Measurements from ENCODE around the gene TSSK2. TPM values are rescaled to one million over a fixed set of nuclear protein-coding genes. Genes with fewer than 3 reads are reported as not detected.

The TSSK2 gene
- total RNA-seq, 2 donors from 2014 or later: not detected

DNA sequence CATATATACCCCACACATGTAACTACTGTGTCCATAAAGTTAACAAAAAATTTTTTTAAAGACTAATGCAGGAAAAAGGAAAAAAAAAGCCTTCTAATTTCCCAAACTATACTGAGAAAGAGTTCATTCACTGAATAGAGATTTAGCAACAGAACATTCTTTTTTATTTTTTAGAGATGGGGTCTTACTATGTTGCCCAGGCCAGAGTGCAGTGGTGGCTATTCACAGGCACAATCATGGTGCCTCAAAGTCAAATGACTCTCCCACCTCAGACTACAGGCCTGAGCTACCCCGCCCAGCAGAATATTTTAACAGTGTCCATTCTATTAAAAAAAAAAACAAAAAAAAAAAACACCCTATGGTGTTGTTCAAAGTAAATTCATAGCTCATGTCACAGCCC, 34.6 kb upstream of the TSSK2 start:
- H3K36me3 Mint-ChIP-seq (ENCODE audit: low read depth): peaks cover 36% of the 10 kb centered on the region
- H3K27ac Mint-ChIP-seq: peak overlapping the region; percentile 51
- H3K4me3 Mint-ChIP-seq: no peak overlapping the region
- no peak for ATAC-seq (replicated peaks)
- H3K9me3 Mint-ChIP-seq: no peaks in the 10 kb centered on the region
- no peaks in the 10 kb centered on the region for H3K27me3 Mint-ChIP-seq
- H3K4me1 Mint-ChIP-seq: no peaks in the 10 kb centered on the region

GRCh38 chr22:19097518-19097917, 33.6 kb upstream of the TSSK2 start:
- Mint-ChIP-seq H3K27me3 (no peaks in the 10 kb centered on the region), H3K27ac (peak overlapping the region; percentile 34), H3K36me3 (ENCODE audit: low read depth) (peaks cover 28% of the 10 kb centered on the region), H3K4me1 (no peaks in the 10 kb centered on the region), H3K9me3 (no peaks in the 10 kb centered on the region), H3K4me3 (no peak overlapping the region)
- ATAC-seq (replicated peaks): no peak

DNA sequence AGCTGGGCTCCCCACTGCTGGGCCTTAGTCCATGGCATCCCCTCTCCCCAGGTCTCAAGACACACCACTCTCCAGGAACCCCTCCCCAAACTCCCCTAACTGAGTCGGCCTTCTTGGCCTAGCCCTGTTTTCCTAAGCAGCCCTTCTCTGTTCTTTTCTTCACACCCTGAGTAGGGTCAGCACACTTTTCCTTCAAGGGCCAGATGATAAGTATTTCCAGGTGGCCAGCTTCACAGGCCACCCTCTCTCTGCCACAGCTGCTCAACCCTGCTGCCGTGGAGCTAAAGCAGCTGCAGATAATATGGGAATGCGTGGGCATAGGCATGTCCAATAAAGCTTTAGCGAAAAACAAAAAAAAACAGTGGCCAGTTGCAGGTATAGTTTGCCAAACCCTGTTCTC, 33.0 kb upstream of the TSSK2 start:
- no peaks in the 10 kb centered on the region for H3K4me1 Mint-ChIP-seq
- H3K27ac Mint-ChIP-seq: peak overlapping the region; percentile 34
- no peak for ATAC-seq (replicated peaks)
- no peaks in the 10 kb centered on the region for H3K27me3 Mint-ChIP-seq
- H3K36me3 Mint-ChIP-seq (ENCODE audit: low read depth): peaks cover 22% of the 10 kb centered on the region
- H3K4me3 Mint-ChIP-seq: no peak overlapping the region
- H3K9me3 Mint-ChIP-seq: no peaks in the 10 kb centered on the region

DNA sequence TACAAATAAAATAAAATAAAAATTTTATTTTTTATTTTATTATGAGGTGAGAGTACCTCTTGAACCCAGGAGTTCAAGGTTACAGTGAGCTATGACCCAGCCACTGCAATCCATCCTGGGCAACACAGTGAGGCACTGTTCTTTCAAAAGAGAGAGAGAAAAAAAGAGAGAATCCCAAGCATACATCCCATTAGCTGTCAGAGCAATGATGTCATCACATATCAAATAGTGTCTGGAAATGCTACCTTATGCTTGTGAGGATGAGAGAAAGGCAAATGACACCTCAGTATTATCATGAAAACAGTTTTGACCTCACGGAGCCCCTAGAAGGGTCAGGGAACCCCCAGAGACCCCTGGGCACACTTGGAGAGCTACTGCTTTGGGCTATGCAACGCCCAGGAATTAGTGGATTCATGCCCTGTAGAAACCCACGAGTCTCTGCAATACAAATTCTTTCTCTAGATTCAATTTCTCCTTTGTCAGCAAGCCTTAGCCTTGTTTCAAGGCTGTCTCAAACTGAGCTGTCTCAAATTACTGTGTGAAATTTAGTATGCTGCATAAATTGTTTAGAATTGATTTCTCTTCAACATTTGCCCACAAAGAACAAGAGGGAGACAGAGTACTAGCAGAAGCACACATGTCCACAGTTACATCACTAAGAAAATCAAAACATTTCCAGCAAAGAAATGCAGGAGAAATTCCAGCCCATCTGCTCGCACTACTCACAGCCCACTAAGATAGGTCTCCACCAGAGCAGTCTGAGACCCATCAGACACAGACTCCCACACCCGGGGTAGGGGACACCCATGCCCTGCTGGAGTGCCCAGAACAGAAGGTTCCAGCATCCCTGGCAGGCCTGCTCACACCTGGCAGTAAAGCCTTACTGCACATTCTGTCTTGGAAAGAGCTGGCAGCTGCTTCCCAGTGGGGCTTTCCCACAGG, 27.0 kb upstream of the TSSK2 start:
- Mint-ChIP-seq H3K27me3 (no peaks in the 10 kb centered on the region), H3K36me3 (ENCODE audit: low read depth) (peaks cover 4% of the 10 kb centered on the region), H3K4me3 (no peak overlapping the region), H3K27ac (peak overlapping the region; percentile 10), H3K4me1 (peaks cover 17% of the 10 kb centered on the region), H3K9me3 (no peaks in the 10 kb centered on the region)
- no peak for ATAC-seq (replicated peaks)

GRCh38 chr22:19105456-19105855, 25.7 kb upstream of the TSSK2 start:
- ATAC-seq (replicated peaks): no peak
- H3K4me3 Mint-ChIP-seq: no peak overlapping the region
- no peaks in the 10 kb centered on the region for H3K27me3 Mint-ChIP-seq
- H3K27ac Mint-ChIP-seq: peak overlapping the region; percentile 10
- peaks cover 4% of the 10 kb centered on the region for H3K36me3 Mint-ChIP-seq (ENCODE audit: low read depth)
- H3K9me3 Mint-ChIP-seq: no peaks in the 10 kb centered on the region
- peaks cover 30% of the 10 kb centered on the region for H3K4me1 Mint-ChIP-seq

GRCh38 chr22:19105867-19106802, 25.0 kb upstream of the TSSK2 start:
- Mint-ChIP-seq H3K27me3 (no peaks in the 10 kb centered on the region), H3K36me3 (ENCODE audit: low read depth) (peaks cover 4% of the 10 kb centered on the region), H3K4me3 (no peak overlapping the region), H3K9me3 (no peaks in the 10 kb centered on the region), H3K27ac (peak overlapping the region; percentile 89), H3K4me1 (peaks cover 35% of the 10 kb centered on the region)
- peak; percentile 39 for ATAC-seq (replicated peaks)

GRCh38 chr22:19106886-19107729, 24.0 kb upstream of the TSSK2 start:
- Mint-ChIP-seq H3K27me3 (no peaks in the 10 kb centered on the region), H3K4me1 (peaks cover 40% of the 10 kb centered on the region), H3K9me3 (no peaks in the 10 kb centered on the region), H3K27ac (peak overlapping the region; percentile 89), H3K36me3 (ENCODE audit: low read depth) (peaks cover 4% of the 10 kb centered on the region), H3K4me3 (no peak overlapping the region)
- ATAC-seq (replicated peaks): no peak

DNA sequence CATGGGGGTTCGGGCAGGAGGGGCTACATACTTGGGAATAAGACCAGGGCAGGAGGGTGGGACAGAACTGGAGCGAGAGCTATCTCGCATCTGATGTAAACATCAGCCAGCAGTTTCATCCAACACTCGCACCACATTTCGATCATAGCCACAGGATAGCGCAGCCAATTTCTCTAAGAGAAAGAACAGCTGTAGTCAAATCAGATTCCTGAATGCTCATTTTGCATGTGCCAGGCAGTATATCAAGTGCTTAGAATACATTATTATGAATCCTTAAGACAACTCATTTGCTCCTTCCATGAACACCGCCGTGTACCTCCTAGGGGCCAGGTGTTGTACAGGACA, 23.4 kb upstream of the TSSK2 start:
- Mint-ChIP-seq H3K27ac (peak overlapping the region; percentile 89), H3K27me3 (no peaks in the 10 kb centered on the region), H3K4me3 (no peak overlapping the region), H3K9me3 (no peaks in the 10 kb centered on the region), H3K36me3 (ENCODE audit: low read depth) (peaks cover 4% of the 10 kb centered on the region), H3K4me1 (peaks cover 40% of the 10 kb centered on the region)
- no peak for ATAC-seq (replicated peaks)

GRCh38 chr22:19108807-19109197, 22.3 kb upstream of the TSSK2 start:
- ATAC-seq (replicated peaks): peak; percentile 25
- Mint-ChIP-seq H3K4me1 (peaks cover 40% of the 10 kb centered on the region), H3K27ac (peak overlapping the region; percentile 56), H3K9me3 (no peaks in the 10 kb centered on the region), H3K4me3 (peak overlapping the region; percentile 49), H3K27me3 (no peaks in the 10 kb centered on the region), H3K36me3 (ENCODE audit: low read depth) (peaks cover 4% of the 10 kb centered on the region)

GRCh38 chr22:19109198-19110063, 21.7 kb upstream of the TSSK2 start:
- ATAC-seq (replicated peaks): peak; percentile 96
- H3K4me3 Mint-ChIP-seq: peak overlapping the region; percentile 49
- H3K36me3 Mint-ChIP-seq (ENCODE audit: low read depth): peaks cover 4% of the 10 kb centered on the region
- H3K27me3 Mint-ChIP-seq: no peaks in the 10 kb centered on the region
- H3K9me3 Mint-ChIP-seq: no peaks in the 10 kb centered on the region
- peak overlapping the region; percentile 56 for H3K27ac Mint-ChIP-seq
- H3K4me1 Mint-ChIP-seq: peaks cover 40% of the 10 kb centered on the region

GRCh38 chr22:19110064-19110458, 21.0 kb upstream of the TSSK2 start:
- no peak for ATAC-seq (replicated peaks)
- Mint-ChIP-seq H3K27me3 (no peaks in the 10 kb centered on the region), H3K27ac (peak overlapping the region; percentile 56), H3K9me3 (no peaks in the 10 kb centered on the region), H3K36me3 (ENCODE audit: low read depth) (peaks cover 4% of the 10 kb centered on the region), H3K4me1 (peaks cover 45% of the 10 kb centered on the region), H3K4me3 (peak overlapping the region; percentile 49)

DNA sequence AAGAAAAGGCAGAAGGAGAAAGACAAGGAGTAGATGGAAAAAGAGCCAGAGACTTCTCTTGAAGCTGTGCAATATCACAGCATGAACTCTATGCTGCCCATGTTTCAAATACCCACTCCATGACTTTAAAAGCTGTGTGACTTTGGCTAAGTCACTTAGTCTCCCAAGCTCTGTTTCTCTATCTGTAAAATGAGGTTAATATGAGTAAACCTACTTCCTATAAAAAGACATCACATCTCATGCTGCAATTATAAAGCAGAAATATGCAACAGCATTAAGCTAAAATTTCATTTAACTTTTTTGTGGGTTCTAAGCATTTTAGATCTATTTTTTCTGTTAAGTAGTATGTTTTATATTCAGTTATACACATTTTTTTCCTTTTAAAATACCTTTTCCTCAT, 20.5 kb upstream of the TSSK2 start:
- peak overlapping the region; percentile 41 for H3K27ac Mint-ChIP-seq
- H3K4me3 Mint-ChIP-seq: peak overlapping the region; percentile 16
- peaks cover 49% of the 10 kb centered on the region for H3K4me1 Mint-ChIP-seq
- no peak for ATAC-seq (replicated peaks)
- H3K9me3 Mint-ChIP-seq: no peaks in the 10 kb centered on the region
- H3K27me3 Mint-ChIP-seq: no peaks in the 10 kb centered on the region
- peaks cover 4% of the 10 kb centered on the region for H3K36me3 Mint-ChIP-seq (ENCODE audit: low read depth)

GRCh38 chr22:19111140-19111539, 20.0 kb upstream of the TSSK2 start:
- ATAC-seq (replicated peaks): no peak
- no peaks in the 10 kb centered on the region for H3K9me3 Mint-ChIP-seq
- H3K36me3 Mint-ChIP-seq (ENCODE audit: low read depth): peaks cover 4% of the 10 kb centered on the region
- H3K4me1 Mint-ChIP-seq: peaks cover 51% of the 10 kb centered on the region
- peak overlapping the region; percentile 41 for H3K27ac Mint-ChIP-seq
- H3K4me3 Mint-ChIP-seq: peak overlapping the region; percentile 16
- no peaks in the 10 kb centered on the region for H3K27me3 Mint-ChIP-seq

Measured in activated T-helper 17 cell treated with anti-CD3 and anti-CD28 coated beads, Interleukin-2, amount 50 U/mL, for 72 hours (primary cell).